MCF 10A (cell line): ENCODE data around the gene KLF15. TPM values are rescaled to one million over a fixed set of nuclear protein-coding genes. Genes with fewer than 3 reads are reported as not detected.

Source experiments
- BruUV-seq: library from RNA; stranded (reverse); fragments of 400-500 nt; replicated peaks from 2 replicates; lab custom pipeline; 2021; lab: Mats Ljungman, UMichigan
- CTCF ChIA-PET: fragments of 300-600 bp; sonication (Branson Sonifier 250); formaldehyde crosslinking; extraction: SDS; loops from one replicate; lab custom pipeline; 2021; ENCODE audit warnings: antibody characterized with exemption, inconsistent platforms; lab: Yijun Ruan, JAX
- POLR2A ChIA-PET: fragments of 300-600, 350-650 bp; sonication (Branson Sonifier 250); formaldehyde crosslinking; extraction: SDS; loops from one replicate; lab custom pipeline; 2020; ENCODE audit warnings: antibody characterized with exemption, inconsistent platforms; lab: Yijun Ruan, JAX
- DNase-seq: peaks from one replicate; pipeline ENCODE4 v3.0.0-alpha.2; 2018; ENCODE audit not compliant: unreplicated experiment
- H3K27ac Mint-ChIP-seq: one replicate; pipeline ENCODE4 v1.8.0; 2022; ENCODE audit warnings: mild to moderate bottlenecking, low read depth, mixed read lengths; ENCODE audit not compliant: unreplicated experiment
- H3K27me3 Mint-ChIP-seq: one replicate; pipeline ENCODE4 v1.8.0; 2022; ENCODE audit warnings: mixed read lengths; ENCODE audit not compliant: insufficient read depth, unreplicated experiment
- H3K36me3 Mint-ChIP-seq: one replicate; pipeline ENCODE4 v1.8.0; 2022; ENCODE audit warnings: mild to moderate bottlenecking, moderate library complexity, mixed read lengths; ENCODE audit not compliant: insufficient read depth, unreplicated experiment
- H3K4me1 Mint-ChIP-seq: one replicate; pipeline ENCODE4 v1.8.0; 2022; ENCODE audit warnings: mixed read lengths; ENCODE audit not compliant: insufficient read depth, unreplicated experiment
- H3K4me3 Mint-ChIP-seq: one replicate; pipeline ENCODE4 v1.8.0; 2022; ENCODE audit warnings: mild to moderate bottlenecking, moderate library complexity, mixed read lengths; ENCODE audit not compliant: unreplicated experiment
- H3K9me3 Mint-ChIP-seq: one replicate; pipeline ENCODE4 v1.8.0; 2022; ENCODE audit warnings: mixed read lengths; ENCODE audit not compliant: unreplicated experiment
- CTCF ChIP-seq: fragments of 200-600 bp; IDR thresholded peaks from one replicate; pipeline ENCODE4 v1.8.0; 2022; ENCODE audit warnings: antibody characterized with exemption, mild to moderate bottlenecking; ENCODE audit not compliant: unreplicated experiment
- intact Hi-C: fragments of 100-400 bp; cut with micrococcal nuclease; formaldehyde crosslinking; loops from 2 replicates; pipeline ENCODE4 v1.14.1; 2022
- total RNA-seq: library from RNA; stranded (reverse); gene quantifications from 2 replicates; pipeline ENCODE4 v1.2.3, GENCODE V29; 2022

KLF15 gene
- total RNA-seq, 1 experiment from 2014 or later = 8.3 TPM

- H3K27ac Mint-ChIP-seq = no peak overlapping the region
- no peak overlapping the region for H3K4me3 Mint-ChIP-seq
- intact Hi-C loops = no loop called here
- POLR2A ChIA-PET = no interaction called here
- no peaks in the 10 kb centered on the region for H3K4me1 Mint-ChIP-seq
- no TSS peak for BruUV-seq
- peaks cover 28% of the 10 kb centered on the region for H3K27me3 Mint-ChIP-seq
- TF ChIP-seq CTCF = no peak
- no peak for DNase-seq
- no peaks in the 10 kb centered on the region for H3K9me3 Mint-ChIP-seq
- CTCF ChIA-PET = interaction anchor here (0.9 kb wide), 1 partner anchor 157 kb away, joined by 5 read pairs; no protein-coding TSS in a partner anchor
- no peaks in the 10 kb centered on the region for H3K36me3 Mint-ChIP-seq
These were observed 45.0 kb upstream of the KLF15 start for GRCh38 chr3:126402178-126402577.

- intact Hi-C loops = no loop called here
- Mint-ChIP-seq H3K27me3 (peaks cover 28% of the 10 kb centered on the region), H3K9me3 (no peaks in the 10 kb centered on the region), H3K4me3 (no peak overlapping the region), H3K36me3 (no peaks in the 10 kb centered on the region), H3K4me1 (no peaks in the 10 kb centered on the region), H3K27ac (no peak overlapping the region)
- ChIA-PET CTCF (interaction anchor here (0.9 kb wide), 1 partner anchor 156 kb away, joined by 5 read pairs; no protein-coding TSS in a partner anchor), POLR2A (no interaction called here)
- no peak for DNase-seq
- BruUV-seq = no TSS peak
- TF ChIP-seq CTCF = no peak
These were observed 44.5 kb upstream of the KLF15 start for GRCh38 chr3:126401611-126402160.

DNA sequence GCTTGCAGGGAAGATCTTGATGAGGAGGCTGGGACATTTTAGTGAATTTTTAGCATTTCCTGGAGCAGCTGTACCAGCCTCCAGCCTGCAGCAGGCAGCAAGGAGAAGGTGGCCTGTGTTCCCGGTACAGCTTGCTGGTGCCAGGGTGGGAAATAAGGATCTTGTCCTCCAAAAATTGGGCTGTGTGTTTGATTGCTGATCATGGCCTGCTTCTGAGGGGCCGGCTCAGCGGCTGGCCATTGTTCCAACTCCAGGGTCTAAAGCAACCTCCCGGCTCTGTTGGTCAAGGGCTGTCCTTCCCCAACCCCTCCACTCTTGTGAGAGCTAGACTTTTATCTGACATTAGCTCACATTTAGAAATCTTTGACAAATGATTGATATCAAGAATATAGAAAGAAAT, 42.5 kb upstream of the KLF15 start:
- no peaks in the 10 kb centered on the region for H3K4me1 Mint-ChIP-seq
- H3K36me3 Mint-ChIP-seq = no peaks in the 10 kb centered on the region
- H3K27ac Mint-ChIP-seq = no peak overlapping the region
- H3K27me3 Mint-ChIP-seq = peaks cover 28% of the 10 kb centered on the region
- POLR2A ChIA-PET = no interaction called here
- CTCF ChIA-PET = interaction anchor here (0.6 to 1.2 kb wide), 2 partner anchors 16 to 17 kb away, joined by 3 read pairs; no protein-coding TSS in a partner anchor
- TF ChIP-seq CTCF = no peak
- DNase-seq = no peak
- no TSS peak for BruUV-seq
- no peaks in the 10 kb centered on the region for H3K9me3 Mint-ChIP-seq
- intact Hi-C loops = no loop called here
- no peak overlapping the region for H3K4me3 Mint-ChIP-seq

DNA sequence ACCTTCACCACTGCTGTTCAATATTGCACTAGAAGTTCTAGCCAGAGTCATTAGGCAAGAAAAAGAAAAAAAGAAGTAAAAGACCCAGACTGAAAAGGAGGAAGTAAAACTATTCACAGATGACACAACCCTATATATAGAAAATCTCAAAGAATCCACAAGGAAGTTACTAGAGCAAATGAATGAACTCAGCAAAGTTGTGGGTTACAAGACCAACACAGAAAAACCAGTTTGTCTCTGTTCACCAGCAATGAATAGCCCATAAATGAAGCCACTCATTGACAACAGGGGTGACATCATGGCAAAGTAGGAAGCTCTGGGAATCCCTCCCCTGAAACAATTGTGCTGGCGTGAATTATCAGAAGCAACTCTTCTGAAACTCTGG, 42.1 kb upstream of the KLF15 start:
- no peak for TF ChIP-seq CTCF
- no peak overlapping the region for H3K27ac Mint-ChIP-seq
- CTCF ChIA-PET = interaction anchor here (0.6 to 0.9 kb wide), 2 partner anchors 17 to 49 kb away, joined by 3 to 5 read pairs; no protein-coding TSS in a partner anchor
- BruUV-seq = no TSS peak
- H3K36me3 Mint-ChIP-seq = no peaks in the 10 kb centered on the region
- no peak overlapping the region for H3K4me3 Mint-ChIP-seq
- no peaks in the 10 kb centered on the region for H3K9me3 Mint-ChIP-seq
- H3K27me3 Mint-ChIP-seq = peaks cover 28% of the 10 kb centered on the region
- POLR2A ChIA-PET = no interaction called here
- DNase-seq = no peak
- H3K4me1 Mint-ChIP-seq = no peaks in the 10 kb centered on the region
- intact Hi-C loops = no loop called here
